ENCODE measurements around the gene MFSD1. TPM values are rescaled to one million over a fixed set of nuclear protein-coding genes. Genes with fewer than 3 reads are reported as not detected.

MFSD1 gene
- total RNA-seq, 2 experiments from 2014 or later, result 26.0 to 27.3 TPM

DNA sequence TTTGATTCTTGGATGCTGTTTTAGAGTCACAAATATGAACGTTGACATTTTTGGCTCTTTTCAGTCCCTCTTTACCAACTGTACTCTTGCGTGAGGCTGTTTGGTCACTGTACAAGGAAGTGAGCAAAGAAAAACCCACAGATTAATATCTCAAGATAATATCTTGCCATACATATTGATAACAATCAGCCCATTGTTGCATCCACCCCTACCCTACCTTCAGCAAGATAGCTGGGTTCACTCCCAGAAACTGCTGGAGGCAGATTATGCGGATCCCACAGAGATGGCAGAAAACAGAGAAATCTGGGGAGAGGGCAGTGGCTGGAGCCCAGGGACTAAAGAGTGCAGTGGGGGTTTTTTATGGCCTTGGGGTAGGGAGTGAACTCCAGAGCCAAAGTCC lies 29.9 kb upstream of the MFSD1 start:
- H3K36me3 ChIP-seq (ENCODE audit: insufficient read depth, low read length), result no peaks in the 10 kb centered on the region
- no peaks in the 10 kb centered on the region for H3K4me1 ChIP-seq (ENCODE audit: insufficient read depth, low read length, poor library complexity, severe bottlenecking)
- intact Hi-C loops (cut with micrococcal nuclease; ENCODE audit: unreplicated experiment), result no loop called here
- no peak for DNase-seq (ENCODE audit: low spot score)
- ChIA-PET POLR2A (no interaction called here), CTCF (ENCODE audit: unreplicated experiment) (no interaction called here)
- no TSS peak for BruUV-seq (replicated peaks)
- H2AFZ ChIP-seq (ENCODE audit: low read length), result no peak overlapping the region
- no peak overlapping the region for H3K4me2 ChIP-seq (ENCODE audit: low read length)
- no peaks in the 10 kb centered on the region for H4K20me1 ChIP-seq (ENCODE audit: insufficient read depth, low read length)
- no peak overlapping the region for H3K4me3 ChIP-seq (ENCODE audit: low read depth, low read length, poor library complexity, severe bottlenecking)
- TF ChIP-seq, protein P1, sequence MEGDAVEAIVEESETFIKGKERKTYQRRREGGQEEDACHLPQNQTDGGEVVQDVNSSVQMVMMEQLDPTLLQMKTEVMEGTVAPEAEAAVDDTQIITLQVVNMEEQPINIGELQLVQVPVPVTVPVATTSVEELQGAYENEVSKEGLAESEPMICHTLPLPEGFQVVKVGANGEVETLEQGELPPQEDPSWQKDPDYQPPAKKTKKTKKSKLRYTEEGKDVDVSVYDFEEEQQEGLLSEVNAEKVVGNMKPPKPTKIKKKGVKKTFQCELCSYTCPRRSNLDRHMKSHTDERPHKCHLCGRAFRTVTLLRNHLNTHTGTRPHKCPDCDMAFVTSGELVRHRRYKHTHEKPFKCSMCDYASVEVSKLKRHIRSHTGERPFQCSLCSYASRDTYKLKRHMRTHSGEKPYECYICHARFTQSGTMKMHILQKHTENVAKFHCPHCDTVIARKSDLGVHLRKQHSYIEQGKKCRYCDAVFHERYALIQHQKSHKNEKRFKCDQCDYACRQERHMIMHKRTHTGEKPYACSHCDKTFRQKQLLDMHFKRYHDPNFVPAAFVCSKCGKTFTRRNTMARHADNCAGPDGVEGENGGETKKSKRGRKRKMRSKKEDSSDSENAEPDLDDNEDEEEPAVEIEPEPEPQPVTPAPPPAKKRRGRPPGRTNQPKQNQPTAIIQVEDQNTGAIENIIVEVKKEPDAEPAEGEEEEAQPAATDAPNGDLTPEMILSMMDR (conservative IDR thresholded peaks at IDR 0.05; ENCODE audit: low read length), result no peak
- no peak for TF ChIP-seq EZH2phosphoT487 (IDR thresholded peaks at IDR 0.05; ENCODE audit: borderline replicate concordance, low read depth, low read length)
- no peaks in the 10 kb centered on the region for H3K79me2 ChIP-seq (ENCODE audit: insufficient read depth, low read depth, low read length)
- no peaks in the 10 kb centered on the region for H3K9me3 ChIP-seq (ENCODE audit: low read length)
- no peak overlapping the region for H3K27ac ChIP-seq (ENCODE audit: low read depth, low read length, poor library complexity, severe bottlenecking)
- H3K9me2 ChIP-seq (ENCODE audit: insufficient read depth, low read length), result no peaks in the 10 kb centered on the region

DNA sequence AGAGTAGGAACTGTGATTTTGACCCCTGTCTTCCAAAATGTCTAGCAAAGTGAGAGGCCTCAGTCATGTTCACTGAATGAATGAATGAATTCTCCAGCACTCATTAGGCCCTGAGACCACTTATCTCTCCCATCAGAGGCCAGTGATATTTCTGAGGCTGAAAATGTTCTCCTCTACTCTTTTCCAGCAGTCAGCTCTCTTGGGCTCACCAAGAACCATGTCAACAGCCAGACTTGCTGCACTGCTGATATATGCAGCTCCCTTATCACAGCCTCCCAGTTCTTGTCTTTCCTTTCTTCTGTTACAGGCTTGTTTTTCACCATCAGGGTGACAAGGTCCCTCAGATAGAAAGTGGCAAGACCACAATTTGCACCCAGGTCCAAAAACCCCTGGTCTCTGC lies 28.7 kb upstream of the MFSD1 start:
- Histone ChIP-seq H3K4me1 (ENCODE audit: insufficient read depth, low read length, poor library complexity, severe bottlenecking) (no peaks in the 10 kb centered on the region), H4K20me1 (ENCODE audit: insufficient read depth, low read length) (no peaks in the 10 kb centered on the region), H3K79me2 (ENCODE audit: insufficient read depth, low read depth, low read length) (no peaks in the 10 kb centered on the region), H3K4me3 (ENCODE audit: low read depth, low read length, poor library complexity, severe bottlenecking) (no peak overlapping the region), H3K9me3 (ENCODE audit: low read length) (no peaks in the 10 kb centered on the region), H3K4me2 (ENCODE audit: low read length) (no peak overlapping the region), H3K27ac (ENCODE audit: low read depth, low read length, poor library complexity, severe bottlenecking) (no peak overlapping the region), H3K9me2 (ENCODE audit: insufficient read depth, low read length) (no peaks in the 10 kb centered on the region), H2AFZ (ENCODE audit: low read length) (no peak overlapping the region), H3K36me3 (ENCODE audit: insufficient read depth, low read length) (no peaks in the 10 kb centered on the region)
- intact Hi-C loops (cut with micrococcal nuclease; ENCODE audit: unreplicated experiment), result no loop called here
- no TSS peak for BruUV-seq (replicated peaks)
- ChIA-PET POLR2A (no interaction called here), CTCF (ENCODE audit: unreplicated experiment) (no interaction called here)
- TF ChIP-seq EZH2phosphoT487 (IDR thresholded peaks at IDR 0.05; ENCODE audit: borderline replicate concordance, low read depth, low read length), result no peak
- TF ChIP-seq, protein P1 (conservative IDR thresholded peaks at IDR 0.05; ENCODE audit: low read length), result no peak
- DNase-seq (ENCODE audit: low spot score), result no peak

DNA sequence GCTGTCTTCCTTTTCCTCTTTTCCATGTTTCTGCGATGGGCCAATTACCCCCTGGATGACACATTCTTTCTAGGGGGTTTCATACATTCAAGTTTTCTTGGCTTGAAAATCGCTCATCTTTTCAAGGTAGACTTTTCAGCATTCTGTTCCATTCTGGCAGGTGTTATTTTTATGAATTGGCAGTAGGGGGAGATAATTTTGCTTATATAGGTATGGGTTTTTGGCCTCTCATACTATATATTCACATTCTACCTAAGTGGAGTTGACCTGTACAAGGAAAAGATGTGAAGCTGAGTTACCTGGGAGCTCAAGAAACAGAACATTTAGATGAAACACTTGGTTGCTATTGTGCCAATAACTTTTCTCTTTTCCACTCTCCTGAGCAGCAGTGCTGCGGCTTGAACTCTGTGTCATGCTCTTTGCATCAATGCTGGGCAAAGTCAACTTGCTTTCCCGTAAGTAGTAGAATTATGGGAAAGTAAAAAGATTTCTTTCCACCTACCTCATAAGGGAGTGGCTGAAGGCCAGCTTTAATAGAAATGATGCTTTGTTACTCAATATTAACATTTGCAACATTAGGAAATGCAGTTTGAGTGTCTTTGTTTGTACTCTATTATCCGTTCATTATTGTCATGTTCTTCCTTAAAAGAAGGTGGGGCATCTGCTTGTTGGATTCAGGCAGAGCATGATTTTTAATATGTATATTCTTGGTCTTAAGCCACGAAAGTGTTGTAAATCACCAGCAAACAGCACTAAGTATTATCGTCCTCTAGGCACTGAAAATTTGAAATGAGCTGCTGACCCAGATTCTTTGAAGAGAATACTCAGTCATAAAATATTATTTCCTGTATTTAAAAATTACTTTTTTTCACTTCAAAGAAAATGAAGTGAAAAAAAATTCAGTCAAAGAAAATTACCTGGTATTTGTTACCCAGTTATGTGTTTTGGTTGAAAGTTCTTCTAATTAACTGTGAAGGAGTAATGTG lies 27.7 kb upstream of the MFSD1 start:
- H3K36me3 ChIP-seq (ENCODE audit: insufficient read depth, low read length), result no peaks in the 10 kb centered on the region
- BruUV-seq (replicated peaks), result no TSS peak
- no peaks in the 10 kb centered on the region for H3K4me1 ChIP-seq (ENCODE audit: insufficient read depth, low read length, poor library complexity, severe bottlenecking)
- H3K9me2 ChIP-seq (ENCODE audit: insufficient read depth, low read length), result no peaks in the 10 kb centered on the region
- no peak for TF ChIP-seq EZH2phosphoT487 (IDR thresholded peaks at IDR 0.05; ENCODE audit: borderline replicate concordance, low read depth, low read length)
- TF ChIP-seq, protein P1 (conservative IDR thresholded peaks at IDR 0.05; ENCODE audit: low read length), result peak; percentile 44
- H3K27ac ChIP-seq (ENCODE audit: low read depth, low read length, poor library complexity, severe bottlenecking), result no peak overlapping the region
- H2AFZ ChIP-seq (ENCODE audit: low read length), result no peak overlapping the region
- no peak overlapping the region for H3K4me3 ChIP-seq (ENCODE audit: low read depth, low read length, poor library complexity, severe bottlenecking)
- no peak for DNase-seq (ENCODE audit: low spot score)
- CTCF ChIA-PET (ENCODE audit: unreplicated experiment), result interaction anchor here (0.9 kb wide), 1 partner anchor 29 kb away, joined by 4 read pairs; no protein-coding TSS in a partner anchor
- POLR2A ChIA-PET, result no interaction called here
- no peaks in the 10 kb centered on the region for H3K9me3 ChIP-seq (ENCODE audit: low read length)
- intact Hi-C loops (cut with micrococcal nuclease; ENCODE audit: unreplicated experiment), result no loop called here
- H3K4me2 ChIP-seq (ENCODE audit: low read length), result no peak overlapping the region
- H4K20me1 ChIP-seq (ENCODE audit: insufficient read depth, low read length), result no peaks in the 10 kb centered on the region
- no peaks in the 10 kb centered on the region for H3K79me2 ChIP-seq (ENCODE audit: insufficient read depth, low read depth, low read length)
